Measurements from ENCODE around the gene LILRA2.
"Not testable (repeated sequence)": the region's sequence is repeated elsewhere in the genome, so short reads cannot be mapped to it uniquely, and the experiment has no call there.

Gene LILRA2

GRCh38 chr19:54571715-54572615 lies 1.6 kb upstream of the LILRA2 start:
- not testable (repeated sequence) for DNase-seq

DNA sequence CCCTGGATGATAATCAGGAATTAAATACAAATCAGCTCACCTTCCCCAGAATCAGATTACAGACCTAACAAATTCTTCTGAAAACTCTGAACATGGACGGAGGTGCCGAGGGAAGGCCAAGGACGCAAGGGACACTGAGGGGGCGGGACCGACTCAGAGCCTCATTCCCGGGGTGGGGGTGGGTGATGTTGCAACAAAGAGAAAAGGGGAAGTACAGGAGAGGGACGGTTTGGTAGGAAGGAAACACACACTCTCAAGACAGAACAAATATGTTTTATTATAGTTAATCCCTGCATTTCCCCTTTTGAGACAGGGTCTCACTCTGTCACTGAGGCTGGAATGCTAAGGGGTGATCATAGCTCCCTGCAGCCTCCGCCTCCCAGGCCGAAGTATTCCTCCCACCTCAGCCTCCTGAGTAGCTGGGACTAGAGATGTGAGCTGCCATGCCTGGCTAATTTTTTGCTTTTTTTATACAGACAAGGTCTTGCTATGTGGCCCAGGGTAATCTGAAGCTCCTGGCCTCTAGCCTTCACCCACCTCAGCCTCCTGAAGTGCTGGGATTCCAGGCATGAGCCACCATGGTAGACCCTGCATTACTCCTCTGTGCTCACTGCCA lies 786 bp upstream of the LILRA2 start:
- no peak for DNase-seq

- DNase-seq, result no peak
Observed at GRCh38 chr19:54574051-54574450, 461 bp downstream of the LILRA2 start.

DNA sequence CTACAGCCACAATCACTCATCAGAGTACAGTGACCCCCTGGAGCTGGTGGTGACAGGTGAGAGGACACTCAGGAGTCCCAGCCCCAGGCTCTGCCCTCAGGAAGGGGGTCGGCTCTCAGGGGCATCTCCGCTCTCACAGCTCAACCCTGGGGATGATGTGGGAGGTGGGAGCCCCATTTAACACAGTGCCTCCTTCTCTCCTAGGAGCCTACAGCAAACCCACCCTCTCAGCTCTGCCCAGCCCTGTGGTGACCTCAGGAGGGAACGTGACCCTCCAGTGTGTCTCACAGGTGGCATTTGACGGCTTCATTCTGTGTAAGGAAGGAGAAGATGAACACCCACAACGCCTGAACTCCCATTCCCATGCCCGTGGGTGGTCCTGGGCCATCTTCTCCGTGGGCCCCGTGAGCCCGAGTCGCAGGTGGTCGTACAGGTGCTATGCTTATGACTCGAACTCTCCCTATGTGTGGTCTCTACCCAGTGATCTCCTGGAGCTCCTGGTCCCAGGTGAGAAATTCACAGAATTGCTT lies 1.0 kb downstream of the LILRA2 start:
- no peak for DNase-seq

DNA sequence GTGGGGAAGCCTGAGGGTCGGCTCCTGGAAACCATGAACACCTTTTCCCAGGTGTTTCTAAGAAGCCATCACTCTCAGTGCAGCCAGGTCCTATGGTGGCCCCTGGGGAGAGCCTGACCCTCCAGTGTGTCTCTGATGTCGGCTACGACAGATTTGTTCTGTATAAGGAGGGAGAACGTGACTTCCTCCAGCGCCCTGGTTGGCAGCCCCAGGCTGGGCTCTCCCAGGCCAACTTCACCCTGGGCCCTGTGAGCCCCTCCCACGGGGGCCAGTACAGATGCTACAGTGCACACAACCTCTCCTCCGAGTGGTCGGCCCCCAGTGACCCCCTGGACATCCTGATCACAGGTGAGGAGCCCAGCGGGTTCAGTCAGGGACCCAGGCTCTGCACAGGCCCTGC lies 1.6 kb downstream of the LILRA2 start:
- not testable (repeated sequence) for DNase-seq

DNA sequence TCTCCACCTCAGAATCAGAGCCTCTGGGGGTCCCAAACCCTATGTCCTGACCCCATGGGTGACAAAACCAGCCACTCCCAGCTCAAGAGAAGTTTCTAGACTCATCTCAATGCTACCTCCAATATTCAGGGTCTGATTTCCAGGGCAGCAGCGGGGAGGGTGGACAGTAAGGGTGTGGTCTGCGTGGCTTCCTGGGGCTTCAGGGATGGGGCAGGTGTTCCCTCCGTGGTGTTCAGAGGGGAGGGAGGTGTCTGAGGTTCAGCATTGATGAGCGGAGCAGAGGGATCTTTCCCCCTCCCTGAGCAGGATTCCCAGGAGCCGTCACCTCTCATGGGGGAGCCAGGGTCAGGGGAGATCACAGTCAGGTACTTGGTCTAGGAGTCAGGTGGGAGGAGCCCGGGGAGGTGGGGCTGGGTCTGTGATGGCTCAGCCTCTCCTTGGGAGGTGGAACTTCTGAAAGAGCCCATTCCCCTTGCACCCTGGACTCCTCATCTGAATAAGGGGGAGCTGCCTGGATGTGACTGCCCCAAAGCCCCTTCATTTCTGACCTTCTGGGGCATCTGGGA lies 2.9 kb downstream of the LILRA2 start:
- no peak for DNase-seq

GRCh38 chr19:54577334-54577733 lies 3.7 kb downstream of the LILRA2 start:
- DNase-seq, result no peak

GRCh38 chr19:54578268-54578667 lies 4.7 kb downstream of the LILRA2 start:
- not testable (repeated sequence) for DNase-seq

DNA sequence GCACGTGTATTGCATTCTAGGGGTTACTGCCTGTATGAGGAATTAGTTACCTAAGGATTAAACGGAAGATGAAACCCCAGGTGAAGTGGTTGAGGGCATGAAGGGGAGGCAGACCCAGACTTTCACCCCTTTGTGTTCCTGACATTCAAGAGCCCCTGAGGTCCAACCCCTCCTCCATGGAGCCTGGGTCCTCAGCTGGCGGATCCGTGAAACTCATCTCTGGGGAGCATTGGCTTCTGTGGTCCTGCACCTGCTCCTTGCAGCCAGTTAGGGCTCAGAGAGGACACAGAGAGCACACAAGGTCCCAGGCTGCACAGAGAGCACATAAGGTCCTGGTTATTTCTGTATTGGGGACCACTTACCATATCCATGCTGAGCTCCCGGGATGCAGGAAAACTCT lies 12.8 kb downstream of the LILRA2 start:
- no peak for DNase-seq

DNA sequence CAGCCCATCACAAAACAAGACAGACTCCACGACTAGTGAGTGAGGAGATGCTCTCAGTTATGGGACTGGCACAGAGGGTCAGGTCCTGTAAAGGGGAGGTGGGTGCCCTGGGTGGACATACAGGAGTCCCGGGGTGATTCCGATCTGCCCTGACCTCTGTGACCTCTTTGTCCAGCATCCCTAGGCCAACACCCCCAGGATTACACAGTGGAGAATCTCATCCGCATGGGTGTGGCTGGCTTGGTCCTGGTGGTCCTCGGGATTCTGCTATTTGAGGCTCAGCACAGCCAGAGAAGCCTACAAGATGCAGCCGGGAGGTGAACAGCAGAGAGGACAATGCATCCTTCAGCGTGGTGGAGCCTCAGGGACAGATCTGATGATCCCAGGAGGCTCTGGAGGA lies 13.4 kb downstream of the LILRA2 start:
- no peak for DNase-seq

DNA sequence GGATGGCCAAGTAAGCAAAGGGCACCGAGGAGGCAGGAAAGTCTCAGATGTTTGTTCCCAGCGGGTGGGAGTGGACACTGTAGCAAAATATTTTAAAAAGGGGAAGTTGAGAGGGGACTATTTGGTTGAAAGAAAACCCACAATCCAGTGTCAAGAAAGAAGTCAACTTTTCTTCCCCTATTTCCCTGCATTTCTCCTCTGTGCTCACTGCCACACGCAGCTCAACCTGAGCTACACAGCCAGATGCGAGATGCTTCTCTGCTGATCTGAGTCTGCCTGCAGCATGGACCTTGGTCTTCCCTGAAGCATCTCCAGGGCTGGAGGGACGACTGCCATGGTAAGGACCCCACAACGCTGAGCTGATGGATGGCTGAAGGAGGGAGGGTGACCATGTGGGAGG lies 19.9 kb downstream of the LILRA2 start, which contains the start of gene LILRA1:
TSS of gene LILRA1 (plus strand) at position 188 of the 400 bp plus-strand sequence. CDS start 613 bp downstream, outside the sequence.
- DNase-seq, result not testable (repeated sequence)

GRCh38 chr19:54593931-54594626 lies 20.5 kb downstream of the LILRA2 start:
- not testable (repeated sequence) for DNase-seq

DNA sequence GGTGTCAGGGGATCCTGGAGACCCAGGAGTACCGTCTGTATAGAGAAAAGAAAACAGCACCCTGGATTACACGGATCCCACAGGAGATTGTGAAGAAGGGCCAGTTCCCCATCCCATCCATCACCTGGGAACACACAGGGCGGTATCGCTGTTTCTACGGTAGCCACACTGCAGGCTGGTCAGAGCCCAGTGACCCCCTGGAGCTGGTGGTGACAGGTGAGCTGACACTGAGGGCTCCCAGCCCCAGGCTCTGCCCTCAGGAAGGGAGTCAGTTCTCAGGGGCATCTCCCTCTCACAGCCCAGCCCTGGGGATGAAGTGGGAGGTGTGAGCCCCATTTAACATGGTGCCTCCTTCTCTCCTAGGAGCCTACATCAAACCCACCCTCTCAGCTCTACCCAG lies 21.1 kb downstream of the LILRA2 start:
- DNase-seq, result no peak

DNA sequence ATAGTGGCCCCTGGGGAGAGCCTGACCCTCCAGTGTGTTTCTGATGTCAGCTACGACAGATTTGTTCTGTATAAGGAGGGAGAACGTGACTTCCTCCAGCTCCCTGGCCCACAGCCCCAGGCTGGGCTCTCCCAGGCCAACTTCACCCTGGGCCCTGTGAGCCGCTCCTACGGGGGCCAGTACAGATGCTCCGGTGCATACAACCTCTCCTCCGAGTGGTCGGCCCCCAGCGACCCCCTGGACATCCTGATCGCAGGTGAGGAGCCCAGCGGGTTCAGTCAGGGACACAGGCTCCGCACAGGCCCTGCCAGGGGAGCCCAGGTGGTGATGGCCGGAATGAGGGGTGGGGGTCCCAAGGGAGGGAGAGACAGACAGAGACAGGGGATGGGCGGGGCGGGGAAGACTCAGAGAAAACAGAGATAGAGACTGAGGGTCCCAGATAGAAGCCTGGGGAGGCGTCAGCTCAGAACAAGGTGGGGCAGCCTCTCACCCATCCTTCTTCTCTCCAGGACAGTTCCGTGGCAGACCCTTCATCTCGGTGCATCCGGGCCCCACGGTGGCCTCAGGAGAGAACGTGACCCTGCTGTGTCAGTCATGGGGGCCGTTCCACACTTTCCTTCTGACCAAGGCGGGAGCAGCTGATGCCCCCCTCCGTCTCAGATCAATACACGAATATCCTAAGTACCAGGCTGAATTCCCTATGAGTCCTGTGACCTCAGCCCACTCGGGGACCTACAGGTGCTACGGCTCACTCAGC lies 22.3 kb downstream of the LILRA2 start:
- DNase-seq, result not testable (repeated sequence)

- no peak for DNase-seq
Observed at GRCh38 chr19:54600212-54600611, 26.6 kb downstream of the LILRA2 start.

DNA sequence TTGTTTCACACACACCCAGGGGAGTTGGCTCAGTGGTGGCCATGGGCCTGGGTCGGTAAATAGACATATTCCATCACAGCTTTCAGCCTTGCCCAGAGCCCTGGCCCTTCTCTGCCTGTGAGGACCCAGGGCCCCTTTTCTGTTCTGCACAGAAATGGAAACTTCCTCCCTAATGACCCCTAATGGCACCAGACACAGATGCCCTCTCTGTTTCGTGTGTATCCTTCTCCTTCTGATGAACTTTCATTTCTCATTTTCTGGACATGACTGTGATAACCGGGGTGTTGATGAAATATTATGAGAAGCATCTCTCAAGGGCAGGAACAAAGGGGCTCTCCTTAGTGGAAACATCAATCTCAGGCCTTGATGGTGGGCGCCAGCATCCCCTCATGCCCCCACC lies 32.6 kb downstream of the LILRA2 start:
- no peak for DNase-seq

- DNase-seq, result no peak
Observed at GRCh38 chr19:54606891-54607784, 33.5 kb downstream of the LILRA2 start.

DNA sequence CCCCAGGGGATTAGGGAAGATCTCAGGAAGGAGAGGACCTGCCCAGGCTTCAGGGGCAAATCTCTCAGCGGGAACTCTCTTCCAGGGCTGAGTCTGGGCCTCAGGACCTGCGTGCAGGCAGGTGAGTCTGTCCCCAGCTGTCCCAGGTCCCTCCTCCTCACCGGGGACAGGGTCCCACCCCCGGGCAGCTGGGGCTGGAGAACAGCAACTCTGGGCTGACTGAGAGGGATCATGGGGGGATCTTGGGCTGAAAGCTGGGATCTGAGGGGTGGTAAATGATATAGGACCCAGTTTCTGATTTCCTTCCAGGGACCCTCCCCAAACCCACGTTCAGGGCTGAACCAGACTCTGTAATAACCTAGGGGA lies 34.2 kb downstream of the LILRA2 start:
- DNase-seq, result no peak

DNA sequence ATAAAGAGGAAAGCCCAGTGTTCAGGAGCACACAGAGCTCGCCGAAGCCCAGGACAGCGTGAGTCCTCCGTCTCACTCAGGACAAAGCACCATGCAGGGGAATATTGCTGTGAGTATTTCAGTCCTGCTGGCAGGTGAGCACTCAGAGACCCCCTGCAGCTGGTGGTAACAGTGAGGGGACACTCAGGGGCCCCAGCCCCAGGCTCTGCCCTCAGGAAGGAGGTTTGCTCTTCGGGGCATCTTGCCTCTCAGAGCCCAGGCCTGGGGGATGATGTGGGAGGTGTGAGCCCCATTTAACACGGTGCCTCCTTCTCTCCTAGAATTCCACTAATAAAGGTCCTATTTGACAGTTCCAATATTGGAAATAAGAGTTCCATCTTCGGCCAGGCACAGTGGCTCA lies 34.6 kb downstream of the LILRA2 start:
- no peak for DNase-seq

DNA sequence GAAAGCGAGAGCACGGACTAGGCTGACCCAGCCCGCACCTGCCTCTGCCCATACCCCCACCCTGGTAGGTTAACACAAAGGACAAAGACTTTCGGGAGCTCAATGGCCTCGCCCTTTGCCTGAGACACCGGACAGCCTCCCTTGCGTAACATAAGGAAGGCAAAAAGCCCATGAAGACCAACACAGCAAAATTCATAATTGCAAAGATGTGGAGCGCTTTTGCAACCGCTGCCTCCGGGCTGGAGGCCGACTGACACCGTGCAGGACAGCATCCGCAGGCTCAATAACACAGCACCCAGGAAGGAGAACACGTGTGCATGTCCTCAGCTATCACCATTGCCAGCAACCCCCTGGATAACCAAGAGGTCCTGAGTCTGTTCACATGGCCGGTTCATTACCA lies 35.2 kb downstream of the LILRA2 start:
- no peak for DNase-seq

DNA sequence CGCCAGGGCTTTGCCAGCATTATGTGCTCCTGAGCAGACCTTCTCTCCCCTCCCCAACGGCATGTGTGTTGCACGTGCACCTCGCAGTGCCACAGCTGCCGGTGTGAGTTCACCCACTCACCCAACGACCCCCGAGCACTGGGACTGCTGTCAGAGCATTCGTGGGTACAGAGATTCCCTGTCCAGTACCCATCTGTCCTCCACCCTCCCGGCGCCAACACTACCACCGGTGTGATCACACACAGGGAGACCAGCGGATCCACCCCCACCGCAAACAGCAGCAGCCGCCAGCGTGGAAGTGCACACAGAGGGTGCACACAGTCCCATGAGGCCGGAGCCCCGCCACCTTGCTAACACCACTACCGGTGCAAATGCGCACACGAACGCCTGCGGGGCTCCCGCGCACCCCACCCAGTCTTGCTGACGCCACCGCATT lies 35.8 kb downstream of the LILRA2 start:
- DNase-seq, result no peak

Measured in activated gamma-delta T cell treated with Interleukin-2 at 50 U/mL for 16 hours (primary cell).